HCT116 (cell line): ENCODE measurements around the gene TRPM3. TPM values are rescaled to one million over a fixed set of nuclear protein-coding genes. Genes with fewer than 3 reads are reported as not detected.

Source experiments
- ATAC-seq: fragments of 200-7000 bp; cut with Tn5 transposase; 2 replicates; pipeline ENCODE4 v1.9.1; 2020; ENCODE audit warnings: mild to moderate bottlenecking, moderate library complexity
- BruUV-seq: library from RNA; stranded (reverse); fragments of 400-500 nt; replicated peaks from 2 replicates; lab custom pipeline; 2021; lab: Mats Ljungman, UMichigan
- CTCF ChIA-PET: fragments of 300-600 bp; sonication (Branson Sonifier 250); formaldehyde crosslinking; loops from one replicate; lab custom pipeline; 2021; ENCODE audit warnings: antibody characterized with exemption; lab: Charles Lee
- POLR2A ChIA-PET: fragments of 300-600, 350-600 bp; sonication (Branson Sonifier 250); formaldehyde crosslinking; loops from one replicate; lab custom pipeline; 2021; ENCODE audit warnings: antibody characterized with exemption; lab: Charles Lee
- RAD21 ChIA-PET, 2 experiments: fragments of 300-600 bp; sonication (Branson Sonifier 250); formaldehyde crosslinking; loops; one replicate each; lab custom pipeline; 2023; ENCODE audit warnings: low total read pairs in 2 of 2; ENCODE audit not compliant: uncharacterized antibody in 2 of 2, unreplicated experiment in 2 of 2, low non-redundant PET in 1 of 2; lab: Charles Lee
- DNase-seq: peaks from one replicate; pipeline ENCODE4 v3.0.0-alpha.2; 2010; ENCODE audit warnings: low read depth, low spot score
- H2AFZ ChIP-seq: fragments of 200-600 bp; shearing (Covaris generic), sonication (generic); 2 replicates; pipeline ENCODE4 v1.6.1; 2017; ENCODE audit warnings: low read depth, mixed run types, mixed read lengths, antibody characterized with exemption, low read length; ENCODE audit not compliant: poor library complexity, severe bottlenecking
- H3K27ac ChIP-seq: 2 replicates; pipeline ENCODE4 v1.5.1; 2012; ENCODE audit warnings: low read depth, low read length
- H3K27me3 ChIP-seq: fragments of 200-600 bp; sonication (generic); 2 replicates; pipeline ENCODE4 v1.6.1; 2016; ENCODE audit warnings: mixed run types, low read length, mixed read lengths; ENCODE audit not compliant: insufficient read depth
- H3K36me3 ChIP-seq, 2 experiments: fragments of 200-500 bp in 1 of 2; fragments of 200-600 bp in 1 of 2; sonication (Bioruptor generic) in 1 of 2; sonication (generic) in 1 of 2; 2 replicates each; pipeline versions ENCODE4 v1.5.1 to v1.6.1; 2014 to 2016; ENCODE audit warnings: low read length in 2 of 2, inconsistent platforms in 1 of 2, mixed read lengths in 1 of 2, mixed run types in 1 of 2; ENCODE audit not compliant: insufficient read depth in 2 of 2, control insufficient read depth in 1 of 2
- H3K4me1 ChIP-seq, 2 experiments: fragments of 200-600 bp in 1 of 2; sonication (generic) in 1 of 2; 2 replicates each; pipeline versions ENCODE4 v1.5.1 to v1.6.1; 2012 to 2017; ENCODE audit warnings: low read length in 2 of 2, inconsistent platforms in 1 of 2, mild to moderate bottlenecking in 1 of 2, mixed read lengths in 1 of 2, mixed run types in 1 of 2, moderate library complexity in 1 of 2; ENCODE audit not compliant: insufficient read depth in 2 of 2, control insufficient read depth in 1 of 2
- H3K4me2 ChIP-seq: fragments of 200-600 bp; sonication (generic); 2 replicates; pipeline ENCODE4 v1.6.1; 2017; ENCODE audit warnings: mixed run types, low read length, mixed read lengths
- H3K4me3 ChIP-seq, 2 experiments: fragments of 200-600 bp in 1 of 2; sonication (generic) in 1 of 2; replicated peaks in 1 of 2; 2 replicates each; pipeline ENCODE4 v1.5.1; 2011 to 2016; ENCODE audit warnings: low read length in 2 of 2, control low read depth in 1 of 2, low read depth in 1 of 2, mild to moderate bottlenecking in 1 of 2, mixed read lengths in 1 of 2, mixed run types in 1 of 2
- H3K79me2 ChIP-seq: fragments of 200-600 bp; sonication (generic); 2 replicates; pipeline ENCODE4 v1.6.1; 2017; ENCODE audit warnings: mild to moderate bottlenecking, mixed run types, low read length, moderate library complexity, mixed read lengths; ENCODE audit not compliant: insufficient read depth
- H3K9ac ChIP-seq: fragments of 200-600 bp; sonication (generic); 2 replicates; pipeline ENCODE4 v1.6.1; 2016; ENCODE audit warnings: low read length, mixed read lengths
- H3K9me2 ChIP-seq: fragments of 200-600 bp; sonication (generic), shearing (Covaris generic); 2 replicates; pipeline ENCODE4 v1.6.1; 2017; ENCODE audit warnings: mixed run types, mild to moderate bottlenecking, moderate library complexity; ENCODE audit not compliant: insufficient read depth
- H3K9me3 ChIP-seq, 2 experiments: fragments of 200-500 bp in 1 of 2; fragments of 200-600 bp in 1 of 2; sonication (Bioruptor generic) in 1 of 2; sonication (generic) in 1 of 2; 2 replicates each; pipeline ENCODE4 v1.6.1; 2014 to 2017; ENCODE audit warnings: low read length in 2 of 2, mixed read lengths in 2 of 2, inconsistent platforms in 1 of 2, low read depth in 1 of 2, mild to moderate bottlenecking in 1 of 2, mixed run types in 1 of 2, moderate library complexity in 1 of 2; ENCODE audit not compliant: control insufficient read depth in 1 of 2, insufficient read depth in 1 of 2
- H4K20me1 ChIP-seq: fragments of 200-600 bp; sonication (generic), shearing (Covaris generic); 2 replicates; pipeline ENCODE4 v1.6.1; 2017; ENCODE audit warnings: mixed run types, mild to moderate bottlenecking, moderate library complexity; ENCODE audit not compliant: insufficient read depth
- ATF3 ChIP-seq: IDR thresholded peaks from 2 replicates; pipeline ENCODE4 v1.6.1; 2012
- CBX3 ChIP-seq: IDR thresholded peaks from 2 replicates; pipeline ENCODE4 v1.6.1; 2012; ENCODE audit warnings: low read depth
- CEBPB ChIP-seq: IDR thresholded peaks from 2 replicates; pipeline ENCODE4 v1.6.1; 2012; ENCODE audit warnings: low read depth
- CTCF ChIP-seq, 3 experiments: fragments of 200-600 bp in 1 of 3; sonication (generic) in 1 of 3; IDR thresholded peaks in 2 of 3; conservative IDR thresholded peaks in 1 of 3; 2 replicates each; pipeline ENCODE4 v1.5.1; 2012 to 2017; ENCODE audit warnings: low read depth in 2 of 3, low read length in 2 of 3, antibody characterized with exemption in 1 of 3, borderline replicate concordance in 1 of 3, control low read depth in 1 of 3, mild to moderate bottlenecking in 1 of 3, mixed read lengths in 1 of 3, mixed run types in 1 of 3, moderate library complexity in 1 of 3; ENCODE audit not compliant: insufficient read depth in 1 of 3
- EGR1 ChIP-seq: IDR thresholded peaks from 2 replicates; pipeline ENCODE4 v1.6.1; 2012; ENCODE audit warnings: low read depth
- ELF1 ChIP-seq: IDR thresholded peaks from 2 replicates; pipeline ENCODE4 v1.6.1; 2012; ENCODE audit warnings: low read depth, borderline replicate concordance
- EZH2 ChIP-seq: fragments of 200-600 bp; sonication (generic); IDR thresholded peaks from 2 replicates; pipeline ENCODE4 v1.6.1; 2017; ENCODE audit warnings: antibody characterized with exemption, mixed run types
- EZH2phosphoT487 ChIP-seq: fragments of 200-600 bp; IDR thresholded peaks from 2 replicates; pipeline ENCODE4 v1.6.1; 2018; ENCODE audit warnings: antibody characterized with exemption, borderline replicate concordance
- FOSL1 ChIP-seq: IDR thresholded peaks from 2 replicates; pipeline ENCODE4 v1.6.1; 2012; ENCODE audit warnings: low read depth
- JUND ChIP-seq: IDR thresholded peaks from 2 replicates; pipeline ENCODE4 v1.6.1; 2012
- MAX ChIP-seq: IDR thresholded peaks from 2 replicates; pipeline ENCODE4 v1.6.1; 2012
- POLR2A ChIP-seq: IDR thresholded peaks from 2 replicates; pipeline ENCODE4 v1.7.0; 2011; ENCODE audit warnings: borderline replicate concordance; ENCODE audit not compliant: insufficient read depth, insufficient read length; ENCODE audit errors: extremely low read depth
- POLR2AphosphoS5 ChIP-seq: IDR thresholded peaks from 2 replicates; pipeline ENCODE4 v1.6.1; 2011; ENCODE audit warnings: mild to moderate bottlenecking, low read depth, low read length, moderate library complexity
- REST ChIP-seq: IDR thresholded peaks from 2 replicates; pipeline ENCODE4 v1.6.1; 2012; ENCODE audit warnings: low read depth
- SIN3A ChIP-seq: IDR thresholded peaks from 2 replicates; pipeline ENCODE4 v1.6.1; 2012; ENCODE audit warnings: low read depth
- SP1 ChIP-seq: IDR thresholded peaks from 2 replicates; pipeline ENCODE4 v1.6.1; 2012; ENCODE audit warnings: low read depth
- TCF7L2 ChIP-seq: IDR thresholded peaks from 2 replicates; pipeline ENCODE4 v1.7.0; 2011; ENCODE audit warnings: borderline replicate concordance, inconsistent platforms; ENCODE audit not compliant: insufficient read depth, insufficient read length; ENCODE audit errors: extremely low read depth
- YY1 ChIP-seq: IDR thresholded peaks from 2 replicates; pipeline ENCODE4 v1.6.1; 2011; ENCODE audit warnings: low read length, low read depth, moderate library complexity, mild to moderate bottlenecking; ENCODE audit not compliant: insufficient replicate concordance; ENCODE audit errors: extremely low read depth
- ZFX ChIP-seq: fragments of 450-650 bp; IDR thresholded peaks from 2 replicates; pipeline ENCODE4 v1.6.1; 2017
- ZNF274 ChIP-seq: fragments of 200-500 bp; sonication (Bioruptor generic); IDR thresholded peaks from 2 replicates; pipeline ENCODE4 v1.6.1; 2014; ENCODE audit warnings: mild to moderate bottlenecking, low read depth, low read length, inconsistent platforms
- intact Hi-C: fragments of 100-400 bp; cut with micrococcal nuclease; formaldehyde crosslinking; loops from 2 replicates; pipeline ENCODE4 v1.10.0; 2022
- total RNA-seq: library from RNA; stranded (reverse); gene quantifications from one replicate; pipeline ENCODE4 v1.2.1, GENCODE V29; 2021; ENCODE audit not compliant: unreplicated experiment

TRPM3 gene
- total RNA-seq, 1 experiment from 2014 or later = not detected

- TF ChIP-seq SP1 (no peak), REST (no peak), EGR1 (no peak), YY1 (no peak), CEBPB (no peak), ZFX (no peak), MAX (no peak), POLR2A (no peak), SIN3A (no peak), POLR2AphosphoS5 (no peak), CTCF (IDR thresholded peaks at IDR 0.05 in 2 of 3, conservative IDR thresholded peaks at IDR 0.05 in 1 of 3; ENCODE audit: borderline replicate concordance in 1 of 3, insufficient read depth in 1 of 3, low read depth in 2 of 3, low read length in 2 of 3) (no peak), ATF3 (no peak), FOSL1 (no peak), ZNF274 (no peak), CBX3 (no peak), EZH2 (no peak), TCF7L2 (no peak), JUND (no peak), ELF1 (no peak), EZH2phosphoT487 (no peak)
- TF ChIP-seq, all 23 proteins: peak for 0
Observed at GRCh38 chr9:70525519-70525918, 595.9 kb downstream of the TRPM3 start.

More at GRCh38 chr9:70525519-70525918, 595.9 kb downstream of the TRPM3 start:
- ATAC-seq = no peak
- intact Hi-C loops = no loop called here
- Histone ChIP-seq H3K27ac (no peak overlapping the region), H3K4me2 (no peak overlapping the region), H4K20me1 (no peaks in the 10 kb centered on the region), H3K9ac (no peak overlapping the region), H3K4me3 (no peak overlapping the region), H3K9me3 (no peaks in the 10 kb centered on the region), H3K9me2 (0 out of 2 replicates have a peak, but pooled peaks cover 4% of the 10 kb centered on the region), H3K79me2 (no peaks in the 10 kb centered on the region), H3K4me1 (no peaks in the 10 kb centered on the region), H2AFZ (no peak overlapping the region), H3K27me3 (no peaks in the 10 kb centered on the region), H3K36me3 (no peaks in the 10 kb centered on the region)
- ChIA-PET POLR2A (no interaction called here), RAD21 (no interaction called here), CTCF (no interaction called here)
- no peak for DNase-seq
- no TSS peak for BruUV-seq
